Spinal cord (tissue), 10 donors: Measurements from ENCODE around the gene SDC4. TPM values are rescaled to one million over a fixed set of nuclear protein-coding genes. Genes with fewer than 3 reads are reported as not detected.
"Not testable (repeated sequence)": the region's sequence is repeated elsewhere in the genome, so short reads cannot be mapped to it uniquely, and the experiment has no call there.

Experiments
- DNase-seq, 6 donors: peaks; one replicate each; pipeline versions ENCODE4 v3.0.0 to v3.0.0-alpha.2; 2013 to 2015; ENCODE audit warnings: low spot score in 6 of 6, low read depth in 4 of 6
- H3K27ac ChIP-seq: one replicate; pipeline ENCODE4 v1.5.1; 2013; ENCODE audit warnings: low read depth, low read length, control low read depth
- H3K27me3 ChIP-seq: one replicate; pipeline ENCODE4 v1.6.1; 2013; ENCODE audit warnings: low read length; ENCODE audit not compliant: control insufficient read depth, insufficient read depth
- H3K36me3 ChIP-seq: one replicate; pipeline ENCODE4 v1.6.1; 2013; ENCODE audit warnings: low read length; ENCODE audit not compliant: control insufficient read depth, insufficient read depth
- H3K4me1 ChIP-seq: one replicate; pipeline ENCODE4 v1.6.1; 2013; ENCODE audit warnings: low read length; ENCODE audit not compliant: control insufficient read depth, insufficient read depth
- H3K4me3 ChIP-seq: one replicate; pipeline ENCODE4 v1.5.1; 2013; ENCODE audit warnings: low read depth, low read length, control low read depth
- H3K9me3 ChIP-seq: one replicate; pipeline ENCODE4 v1.6.1; 2013; ENCODE audit warnings: low read length; ENCODE audit not compliant: control insufficient read depth, insufficient read depth
- WGBS: methylation state at CpG from one replicate; pipeline ENCODE4 v1.1.5; 2013; ENCODE audit warnings: missing lambda C conversion rate; ENCODE audit not compliant: insufficient coverage; 5-methylcytosine and 5-hydroxymethylcytosine counted together
- polyA plus RNA-seq, 2 donors: library from polyadenylated mRNA; unstranded; fragments of 120-200 nt; gene quantifications; one replicate each; pipeline ENCODE4 v1.2.1, GENCODE V29; 2013; ENCODE audit not compliant: insufficient read length in 2 of 2
- total RNA-seq, 2 donors: library from RNA; depleted of rRNA in 1 of 2; stranded (reverse); fragments of 120-200 nt in 1 of 2; fragments of >200 nt in 1 of 2; gene quantifications; one replicate each; pipeline versions ENCODE4 v1.2.3 to v1.2.4, GENCODE V29; 2013 to 2014
- donor health status: healthy.

Gene SDC4
- total and polyA plus RNA-seq, 4 donors, result 5.6 to 25.5 (median 11.7) TPM

DNA sequence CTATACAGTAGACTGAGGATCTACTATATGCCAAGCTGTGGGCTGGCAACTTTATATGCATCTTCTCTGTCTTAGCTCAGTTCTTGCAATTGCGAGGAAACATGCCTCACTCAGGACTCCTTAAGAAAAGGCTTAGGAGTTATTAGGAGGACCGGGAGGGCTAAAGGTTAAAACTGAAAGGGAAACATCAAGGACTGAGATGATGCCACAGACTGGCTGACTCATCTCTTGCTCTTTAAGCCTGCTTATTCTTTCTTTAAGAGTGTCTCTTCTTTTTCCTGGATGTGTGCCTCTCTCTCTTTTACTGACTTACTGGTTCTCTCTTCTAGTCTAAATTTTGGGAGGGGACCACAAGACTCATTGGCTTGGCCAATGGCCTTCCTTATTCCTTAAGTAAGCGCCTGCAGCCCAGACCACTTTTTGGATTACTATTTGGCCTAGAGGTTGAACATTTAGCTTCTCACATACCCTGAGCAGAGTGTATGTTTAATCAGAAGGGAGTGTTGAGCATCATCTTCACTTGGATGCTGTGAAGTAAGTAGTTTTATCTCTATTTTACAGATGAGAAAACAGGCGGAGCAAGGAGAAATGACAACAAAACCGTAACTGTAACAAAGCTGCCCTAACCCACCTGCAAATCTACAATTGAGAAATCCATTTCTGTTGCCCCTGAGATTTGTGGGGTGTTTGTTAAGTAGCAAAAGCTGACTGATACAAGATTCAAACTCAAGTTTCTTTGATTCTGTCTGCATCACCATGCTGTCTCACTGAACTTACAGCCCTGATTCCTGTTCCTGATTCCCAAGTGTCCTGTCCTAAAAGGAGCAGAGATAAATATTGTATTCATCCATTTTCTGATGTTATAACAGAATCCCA lies 7.2 kb upstream of the SDC4 start:
- no peak for DNase-seq
- 78% methylated on average over 2 of the region's 5 CpGs for WGBS
- no peaks in the 10 kb centered on the region for H3K36me3 ChIP-seq
- H3K4me1 ChIP-seq, result no peaks in the 10 kb centered on the region
- H3K9me3 ChIP-seq, result no peaks in the 10 kb centered on the region
- H3K4me3 ChIP-seq, result no peak overlapping the region
- peaks cover 2% of the 10 kb centered on the region for H3K27me3 ChIP-seq
- no peak overlapping the region for H3K27ac ChIP-seq

DNA sequence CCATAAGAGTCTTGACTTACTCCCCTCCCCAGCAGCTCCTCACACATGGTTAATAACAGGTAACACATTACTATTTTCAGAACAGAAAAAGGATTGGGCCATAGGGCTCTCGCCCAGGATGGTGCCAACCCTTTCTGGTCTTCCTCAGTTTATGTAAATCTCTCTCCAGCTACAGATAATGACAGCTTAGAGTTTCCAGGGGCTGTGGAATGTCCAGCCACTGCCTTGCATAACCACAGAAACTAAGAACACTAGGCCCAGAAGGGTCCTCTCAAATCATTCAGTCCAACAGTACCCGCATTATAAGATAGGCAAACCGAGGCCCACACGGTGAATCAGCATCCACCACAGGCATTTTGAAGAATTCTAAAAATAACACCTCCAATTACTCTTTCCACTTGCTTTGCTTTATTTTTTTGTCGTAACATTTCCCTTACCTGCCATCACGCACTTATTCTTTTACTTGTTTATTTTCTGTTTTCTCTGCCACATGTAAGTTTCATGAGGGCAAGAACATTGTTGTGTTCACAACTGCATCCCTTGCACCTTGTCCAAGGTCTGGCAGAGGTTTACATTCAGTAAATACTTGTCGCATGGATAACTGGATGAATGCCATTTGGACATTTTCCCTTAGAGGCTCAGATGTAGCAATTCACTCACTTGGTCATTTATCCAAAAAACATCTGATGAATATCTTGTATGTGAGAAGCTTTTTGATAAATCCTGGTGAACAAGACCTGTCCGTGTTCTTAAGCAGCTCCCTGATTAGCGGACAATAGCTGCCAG lies 6.4 kb upstream of the SDC4 start:
- H3K9me3 ChIP-seq, result no peaks in the 10 kb centered on the region
- WGBS, result 67% methylated on average over 5 of the region's 9 CpGs
- no peak overlapping the region for H3K27ac ChIP-seq
- H3K27me3 ChIP-seq, result peaks cover 2% of the 10 kb centered on the region
- no peaks in the 10 kb centered on the region for H3K4me1 ChIP-seq
- no peak for DNase-seq
- H3K4me3 ChIP-seq, result no peak overlapping the region
- H3K36me3 ChIP-seq, result no peaks in the 10 kb centered on the region

DNA sequence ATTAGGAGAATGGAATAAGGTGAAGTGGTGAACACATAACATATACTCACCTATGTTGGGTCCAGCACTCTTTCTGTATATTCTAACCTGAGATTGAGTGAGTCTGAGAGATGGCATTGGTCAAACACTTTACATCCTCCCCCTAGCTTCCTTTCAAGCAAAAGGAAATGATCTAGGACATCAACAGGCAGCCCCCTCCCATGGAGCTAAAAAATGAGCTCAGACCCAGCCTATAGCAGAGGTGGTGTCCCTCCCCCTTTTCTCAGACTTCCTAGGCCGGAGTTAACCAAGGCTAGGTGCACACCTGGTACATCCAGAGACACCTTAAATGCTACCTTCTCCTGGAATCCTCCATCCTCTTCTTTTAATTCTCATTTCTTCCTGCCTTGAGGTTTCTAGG lies 5.5 kb upstream of the SDC4 start:
- Histone ChIP-seq H3K4me3 (no peak overlapping the region), H3K27me3 (peaks cover 2% of the 10 kb centered on the region), H3K27ac (no peak overlapping the region), H3K4me1 (no peaks in the 10 kb centered on the region), H3K9me3 (no peaks in the 10 kb centered on the region), H3K36me3 (no peaks in the 10 kb centered on the region)
- no peak for DNase-seq
- WGBS, result 89% methylated on average over 1 of the region's 1 CpG

DNA sequence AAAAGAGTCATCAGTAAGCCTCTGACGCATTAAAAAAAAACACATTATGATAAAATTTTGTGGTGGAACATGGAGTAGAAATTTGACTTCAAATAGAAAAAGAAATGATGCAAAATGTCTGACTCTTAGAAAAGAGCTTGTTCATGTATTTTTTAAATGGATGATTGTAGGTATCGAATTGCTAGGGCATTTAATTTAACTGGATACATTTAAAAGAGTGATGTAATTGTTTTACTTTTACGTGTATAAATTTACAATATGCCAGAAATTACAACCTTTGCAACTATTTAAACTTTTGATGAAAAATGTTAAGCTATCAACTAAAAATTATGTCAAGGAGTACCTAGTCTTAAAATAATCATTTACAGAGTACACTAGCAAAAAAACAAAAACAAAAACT lies 4.5 kb upstream of the SDC4 start:
- Histone ChIP-seq H3K27me3 (peaks cover 8% of the 10 kb centered on the region), H3K27ac (no peak overlapping the region), H3K36me3 (no peaks in the 10 kb centered on the region), H3K9me3 (no peaks in the 10 kb centered on the region), H3K4me3 (no peak overlapping the region), H3K4me1 (peaks cover 4% of the 10 kb centered on the region)
- no CpG with 5 or more reads among the region's 3 CpGs for WGBS
- DNase-seq, result no peak

DNA sequence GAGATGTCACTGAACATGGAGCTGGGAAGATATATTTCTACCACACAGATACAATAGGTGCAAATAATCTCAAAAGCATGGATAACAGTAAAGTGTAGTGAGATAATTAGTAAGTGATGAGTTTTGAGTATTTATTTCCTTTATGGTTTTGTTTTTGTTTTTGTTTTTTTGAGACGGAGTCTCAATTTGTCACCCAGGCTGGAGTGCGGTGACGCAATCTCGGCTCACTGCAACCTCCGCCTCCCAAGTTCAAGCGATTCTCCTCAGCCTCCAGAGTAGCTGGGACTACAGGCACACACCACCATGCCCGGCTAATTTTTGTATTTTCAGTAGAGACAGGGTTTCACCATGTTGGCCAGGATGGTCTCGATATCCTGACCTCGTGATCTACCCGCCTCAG lies 2.6 kb upstream of the SDC4 start:
- not testable (repeated sequence) for H3K36me3 ChIP-seq, DNase-seq, H3K27ac ChIP-seq, H3K9me3 ChIP-seq, H3K4me3 ChIP-seq
- peaks cover 17% of the 10 kb centered on the region for H3K4me1 ChIP-seq
- H3K27me3 ChIP-seq, result peaks cover 15% of the 10 kb centered on the region
- WGBS, result no CpG with 5 or more reads among the region's 10 CpGs

DNA sequence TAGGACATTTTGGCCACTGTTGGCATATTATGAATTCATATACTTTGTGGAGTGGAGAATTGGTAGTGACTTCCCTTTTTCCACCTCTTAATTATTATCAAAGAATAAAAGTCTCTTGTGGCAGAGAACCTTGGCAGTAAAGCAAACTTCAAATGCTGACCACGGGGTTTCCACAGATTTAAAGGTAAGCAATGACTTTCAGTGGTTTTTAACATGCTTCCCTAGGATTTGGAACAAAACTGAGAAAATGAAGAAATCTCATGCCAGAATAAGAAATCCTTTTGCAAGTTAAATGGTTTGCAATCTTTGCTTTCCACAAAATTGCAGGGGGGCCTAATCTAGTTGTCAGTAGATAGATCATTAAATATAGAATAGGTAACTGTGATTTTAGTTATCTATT lies 2.0 kb upstream of the SDC4 start:
- WGBS, result 86% methylated on average over 1 of the region's 1 CpG
- Histone ChIP-seq H3K9me3 (no peaks in the 10 kb centered on the region), H3K27me3 (peaks cover 15% of the 10 kb centered on the region), H3K4me1 (peaks cover 17% of the 10 kb centered on the region), H3K36me3 (no peaks in the 10 kb centered on the region), H3K4me3 (no peak overlapping the region), H3K27ac (no peak overlapping the region)
- no peak for DNase-seq

DNA sequence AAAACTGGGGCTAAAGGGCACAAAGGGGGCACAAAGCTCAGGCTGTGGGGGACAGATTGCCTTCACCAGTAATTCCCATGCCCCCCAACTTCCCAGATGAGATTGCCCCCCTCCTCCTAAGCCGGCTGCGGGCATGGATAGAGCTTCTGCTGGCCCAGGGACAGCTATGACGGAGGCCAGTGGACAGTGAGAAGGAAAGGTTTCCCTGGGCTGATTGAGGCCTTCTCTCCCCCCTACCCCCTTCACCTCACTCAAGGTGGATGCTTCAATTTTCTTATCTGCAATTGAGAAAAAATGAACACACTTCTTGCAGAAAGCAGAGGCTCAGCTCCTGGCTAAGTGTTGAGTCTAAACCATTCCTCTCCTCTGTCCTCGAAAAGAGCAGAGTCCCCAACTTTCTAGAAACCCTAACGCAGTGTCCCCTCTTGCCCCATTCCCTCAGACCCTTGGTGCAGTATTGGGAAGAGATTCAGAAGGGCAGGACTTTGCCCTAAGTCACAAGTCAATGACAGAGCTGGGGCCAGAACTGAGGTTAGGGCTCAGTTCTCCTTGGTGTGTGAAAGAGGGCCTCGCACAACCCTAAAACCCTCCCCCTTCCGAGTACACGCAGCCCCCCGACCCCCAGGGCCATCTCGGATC lies 808 bp downstream of the SDC4 start:
- 0% methylated on average over 2 of the region's 10 CpGs for WGBS
- Histone ChIP-seq H3K4me3 (peak overlapping the region; percentile 62), H3K4me1 (peaks cover 19% of the 10 kb centered on the region), H3K27me3 (peaks cover 14% of the 10 kb centered on the region), H3K27ac (peak overlapping the region; percentile 33), H3K36me3 (no peaks in the 10 kb centered on the region), H3K9me3 (no peaks in the 10 kb centered on the region)
- no peak for DNase-seq

DNA sequence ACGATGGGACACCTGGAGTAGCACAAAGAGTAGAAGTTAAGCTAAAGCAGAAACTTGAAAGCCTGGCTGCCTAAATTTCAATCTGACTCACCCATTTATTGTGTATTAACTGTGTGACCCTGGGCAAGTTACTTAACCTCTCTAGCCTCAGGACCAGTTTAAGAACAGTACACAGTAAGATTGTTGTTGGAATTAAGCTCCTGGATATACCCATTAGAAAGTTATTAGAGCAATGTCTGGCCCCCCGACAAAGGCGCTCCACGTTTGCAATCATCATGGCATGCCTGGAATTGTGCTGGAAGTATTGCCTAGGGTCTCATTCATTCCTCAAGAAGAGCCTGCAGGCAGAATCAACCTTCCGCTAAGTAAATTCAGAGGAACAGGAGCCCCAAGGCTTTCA lies 1.4 kb downstream of the SDC4 start:
- 46% methylated on average over 4 of the region's 5 CpGs for WGBS
- Histone ChIP-seq H3K4me1 (peaks cover 24% of the 10 kb centered on the region), H3K36me3 (no peaks in the 10 kb centered on the region), H3K9me3 (no peaks in the 10 kb centered on the region), H3K4me3 (no peak overlapping the region), H3K27ac (no peak overlapping the region), H3K27me3 (peaks cover 14% of the 10 kb centered on the region)
- peak in 1 of 6 donors; percentile 87 for DNase-seq

DNA sequence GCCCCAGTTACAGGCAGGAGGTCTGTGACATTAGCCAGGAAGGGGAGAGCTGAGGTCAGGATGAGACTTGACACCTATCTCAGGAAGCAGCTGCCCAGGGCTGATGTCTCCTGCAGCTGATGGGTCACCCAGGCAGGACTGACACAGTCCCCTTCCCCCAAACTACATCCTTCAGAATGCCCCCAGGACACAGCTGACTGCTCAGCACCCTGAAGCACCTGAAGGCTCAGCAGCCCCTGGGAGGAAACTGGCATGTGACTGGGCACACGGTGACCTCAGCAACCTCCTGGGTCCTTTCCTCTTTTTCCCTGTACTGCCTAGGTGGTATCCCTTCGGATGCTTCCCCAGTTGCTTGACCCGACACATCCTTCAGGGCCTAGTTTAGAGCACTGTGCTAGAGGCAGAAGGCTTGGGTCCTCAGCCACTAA lies 1.9 kb downstream of the SDC4 start:
- H3K9me3 ChIP-seq, result no peaks in the 10 kb centered on the region
- 82% methylated on average over 3 of the region's 3 CpGs for WGBS
- peaks cover 29% of the 10 kb centered on the region for H3K4me1 ChIP-seq
- no peak for DNase-seq
- peaks cover 14% of the 10 kb centered on the region for H3K27me3 ChIP-seq
- no peak overlapping the region for H3K27ac ChIP-seq
- no peaks in the 10 kb centered on the region for H3K36me3 ChIP-seq
- H3K4me3 ChIP-seq, result no peak overlapping the region
